NCI-H524 (cell line): Measurements from ENCODE around the gene MAG.

Experiments used
- DNase-seq, 2 experiments: peaks; one replicate each; lab custom pipeline; 2025; lab: John Stamatoyannopoulos, UW

MAG gene

DNA sequence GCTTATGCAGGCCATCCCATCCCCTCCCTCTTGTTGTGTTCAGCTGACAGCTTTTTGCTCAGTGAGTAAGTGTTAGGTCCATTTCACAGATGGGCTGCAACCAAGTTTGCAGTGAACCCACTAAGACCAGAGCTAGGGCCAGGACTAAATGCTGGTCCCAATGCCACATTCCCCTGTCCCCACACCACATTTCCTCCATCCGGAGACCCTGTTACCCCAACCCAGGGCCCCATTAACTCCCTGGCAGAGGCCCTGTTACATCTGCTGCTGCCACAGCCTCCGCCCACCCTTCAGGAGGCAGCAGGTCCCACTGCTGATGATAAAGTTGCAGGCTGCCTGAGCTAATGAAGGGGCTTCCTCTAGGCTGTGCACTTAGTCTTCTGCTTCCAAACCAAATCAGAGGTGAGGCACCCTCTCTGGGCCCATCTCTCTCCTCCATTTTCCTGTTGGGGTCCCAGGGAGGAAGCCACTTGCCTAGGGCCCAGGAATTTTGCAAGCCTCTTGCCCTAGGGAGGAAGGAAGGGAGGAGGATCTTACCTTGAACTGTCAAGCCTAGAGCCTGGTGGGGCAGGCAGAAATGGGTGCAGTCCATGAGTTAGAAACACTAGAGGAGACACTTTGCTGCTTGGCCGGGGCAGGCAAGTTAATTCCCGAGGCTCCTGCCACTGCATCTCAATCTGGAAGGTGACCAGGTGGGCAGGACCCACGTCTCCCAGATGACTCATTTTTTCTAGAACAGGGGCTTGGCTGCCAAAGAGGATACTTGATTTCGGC lies 26.6 kb upstream of the MAG start:
- no peak for DNase-seq

DNA sequence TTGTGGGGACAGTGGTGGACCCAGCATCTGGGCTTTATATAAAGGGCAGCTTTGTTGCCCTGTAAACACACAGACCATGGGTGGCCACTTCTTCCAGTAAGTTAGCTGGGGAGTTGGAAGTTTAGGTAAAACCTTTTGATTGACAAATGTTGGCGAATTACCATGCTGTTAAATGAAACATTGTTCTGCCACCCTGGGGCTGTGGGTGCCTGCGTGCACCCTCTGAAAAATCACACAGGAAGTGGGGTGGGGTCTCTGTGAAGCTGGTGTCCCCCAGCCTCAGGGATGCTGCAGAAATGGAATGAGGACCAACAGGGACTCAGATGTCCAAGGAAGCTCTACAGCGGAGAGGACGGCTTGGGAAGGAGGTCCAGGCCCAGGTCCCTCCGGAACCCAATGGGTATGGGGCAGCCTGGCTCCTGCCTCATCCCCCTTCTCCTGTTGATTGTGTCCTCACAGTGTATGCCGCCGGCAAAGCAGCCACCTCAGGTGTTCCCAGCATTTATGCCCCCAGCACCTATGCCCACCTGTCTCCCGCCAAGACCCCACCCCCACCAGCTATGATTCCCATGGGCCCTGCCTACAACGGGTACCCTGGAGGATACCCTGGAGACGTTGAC lies 26.0 kb upstream of the MAG start:
- DNase-seq: no peak

DNA sequence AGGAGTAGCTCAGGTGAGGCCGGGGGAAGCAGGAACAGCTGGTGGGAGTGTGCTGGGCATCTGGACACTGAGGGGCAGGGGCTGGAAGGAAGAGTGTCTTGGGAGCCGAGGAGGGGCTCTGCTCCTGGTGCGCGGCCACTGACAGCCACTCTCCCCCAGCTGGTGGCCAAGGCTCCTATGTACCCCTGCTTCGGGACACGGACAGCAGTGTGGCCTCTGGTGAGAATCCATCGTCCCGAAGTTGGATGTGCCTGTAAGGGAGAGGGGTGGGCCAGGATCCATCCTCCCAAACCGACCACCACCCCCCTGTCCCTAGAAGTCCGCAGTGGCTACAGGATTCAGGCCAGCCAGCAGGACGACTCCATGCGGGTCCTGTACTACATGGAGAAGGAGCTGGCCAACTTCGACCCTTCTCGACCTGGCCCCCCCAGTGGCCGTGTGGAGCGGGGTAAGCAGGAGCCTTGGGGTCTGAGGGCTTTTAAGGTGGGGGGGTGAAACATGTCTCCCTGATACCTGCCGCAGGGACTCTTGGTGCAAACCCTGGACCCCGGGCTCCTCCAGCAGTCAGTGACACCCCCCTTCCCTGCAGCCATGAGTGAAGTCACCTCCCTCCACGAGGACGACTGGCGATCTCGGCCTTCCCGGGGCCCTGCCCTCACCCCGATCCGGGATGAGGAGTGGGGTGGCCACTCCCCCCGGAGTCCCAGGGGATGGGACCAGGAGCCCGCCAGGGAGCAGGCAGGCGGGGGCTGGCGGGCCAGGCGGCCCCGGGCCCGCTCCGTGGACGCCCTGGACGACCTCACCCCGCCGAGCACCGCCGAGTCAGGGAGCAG lies 25.2 kb upstream of the MAG start:
- DNase-seq: peak in 1 of 2 experiments; percentile 28

DNA sequence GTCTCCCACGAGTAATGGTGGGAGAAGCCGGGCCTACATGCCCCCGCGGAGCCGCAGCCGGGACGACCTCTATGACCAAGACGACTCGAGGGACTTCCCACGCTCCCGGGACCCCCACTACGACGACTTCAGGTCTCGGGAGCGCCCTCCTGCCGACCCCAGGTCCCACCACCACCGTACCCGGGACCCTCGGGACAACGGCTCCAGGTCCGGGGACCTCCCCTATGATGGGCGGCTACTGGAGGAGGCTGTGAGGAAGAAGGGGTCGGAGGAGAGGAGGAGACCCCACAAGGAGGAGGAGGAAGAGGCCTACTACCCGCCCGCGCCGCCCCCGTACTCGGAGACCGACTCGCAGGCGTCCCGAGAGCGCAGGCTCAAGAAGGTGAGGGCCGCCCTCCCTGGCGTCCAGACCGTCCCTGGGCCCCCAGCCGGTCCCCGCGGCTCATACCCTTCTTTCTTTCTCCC lies 24.6 kb upstream of the MAG start:
- peak in 1 of 2 experiments; percentile 42 for DNase-seq

DNA sequence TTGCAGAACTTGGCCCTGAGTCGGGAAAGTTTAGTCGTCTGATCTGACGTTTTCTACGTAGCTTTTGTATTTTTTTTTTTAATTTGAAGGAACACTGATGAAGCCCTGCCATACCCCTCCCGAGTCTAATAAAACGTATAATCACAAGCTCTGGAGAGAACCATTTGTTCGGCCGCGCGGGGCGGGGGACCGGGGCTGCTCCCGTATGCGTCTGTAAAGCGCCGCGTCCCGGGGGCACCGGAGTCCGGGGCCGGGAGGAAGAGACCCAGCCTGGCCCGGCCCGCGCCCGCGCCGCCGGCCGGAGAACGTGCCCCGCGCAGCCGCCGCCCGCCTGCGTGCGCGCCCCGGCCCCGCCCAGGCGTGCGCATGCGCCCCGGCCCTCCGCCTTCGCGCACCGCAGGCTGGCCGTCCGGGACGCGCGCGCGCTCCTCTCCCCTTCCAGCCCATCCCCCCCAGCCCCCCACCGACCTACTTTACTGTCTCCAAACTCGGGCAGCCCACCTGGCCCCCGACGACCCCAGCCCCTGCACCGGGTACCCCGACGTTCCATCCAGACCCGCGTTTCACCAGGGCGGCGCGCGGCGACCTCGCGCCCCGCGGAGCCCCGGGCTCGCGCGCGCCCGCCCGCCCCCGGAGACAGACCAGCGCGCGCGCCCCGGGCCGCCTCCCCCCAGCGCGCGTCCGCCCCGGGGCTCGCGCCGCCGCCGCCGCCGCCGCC lies 24.0 kb upstream of the MAG start:
- peak in 1 of 2 experiments; percentile 73 for DNase-seq

- DNase-seq: peak; percentile 45 to 74
Measured at GRCh38 chr19:35268536-35269437, 23.2 kb upstream of the MAG start, which contains the start of gene USF2. Gene USF2 (plus strand): TSS chr19:35268962. CDS start chr19:35269102, 140 bp downstream.

DNA sequence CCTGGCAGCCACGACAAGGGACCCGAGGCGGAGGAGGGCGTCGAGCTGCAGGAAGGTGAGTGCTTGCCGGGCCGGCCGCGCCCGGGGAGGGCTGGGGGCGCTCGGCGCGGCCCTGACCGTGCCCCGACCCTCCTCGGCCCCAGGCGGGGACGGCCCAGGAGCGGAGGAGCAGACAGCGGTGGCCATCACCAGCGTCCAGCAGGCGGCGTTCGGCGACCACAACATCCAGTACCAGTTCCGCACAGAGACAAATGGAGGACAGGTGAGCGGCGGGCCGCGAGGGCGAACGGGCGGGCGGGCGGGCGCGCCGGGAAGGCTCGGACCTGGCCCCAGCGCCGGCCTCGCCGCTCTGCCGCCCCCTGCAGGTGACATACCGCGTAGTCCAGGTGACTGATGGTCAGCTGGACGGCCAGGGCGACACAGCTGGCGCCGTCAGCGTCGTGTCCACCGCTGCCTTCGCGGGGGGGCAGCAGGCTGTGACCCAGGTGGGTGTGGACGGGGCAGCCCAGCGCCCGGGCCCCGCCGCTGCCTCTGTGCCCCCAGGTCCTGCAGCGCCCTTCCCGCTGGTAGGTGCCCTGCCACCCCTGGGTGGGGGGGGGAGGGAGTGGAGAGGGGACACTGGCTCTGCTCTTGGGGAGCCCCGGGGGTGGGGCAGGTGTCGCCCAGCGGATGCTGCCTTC lies 22.4 kb upstream of the MAG start:
- DNase-seq: peak; percentile 70 to 80

DNA sequence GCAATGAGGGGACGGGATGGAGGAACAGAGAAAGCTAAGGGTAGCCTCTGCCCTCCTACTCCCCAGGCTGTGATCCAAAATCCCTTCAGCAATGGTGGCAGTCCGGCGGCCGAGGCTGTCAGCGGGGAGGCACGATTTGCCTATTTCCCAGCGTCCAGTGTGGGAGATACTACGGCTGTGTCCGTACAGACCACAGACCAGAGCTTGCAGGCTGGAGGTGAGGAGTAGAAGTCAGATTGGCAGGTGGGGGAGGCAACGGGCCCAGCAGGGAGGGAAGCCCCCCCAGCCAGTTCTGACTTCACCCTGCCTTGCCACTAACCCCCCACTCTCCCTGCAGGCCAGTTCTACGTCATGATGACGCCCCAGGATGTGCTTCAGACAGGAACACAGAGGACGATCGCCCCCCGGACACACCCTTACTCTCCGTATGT lies 21.6 kb upstream of the MAG start:
- no peak for DNase-seq

GRCh38 chr19:35271546-35271945 lies 20.4 kb upstream of the MAG start:
- DNase-seq: no peak

GRCh38 chr19:35272122-35272719 lies 19.7 kb upstream of the MAG start:
- DNase-seq: no peak

GRCh38 chr19:35272954-35273649 lies 18.9 kb upstream of the MAG start:
- DNase-seq: no peak

DNA sequence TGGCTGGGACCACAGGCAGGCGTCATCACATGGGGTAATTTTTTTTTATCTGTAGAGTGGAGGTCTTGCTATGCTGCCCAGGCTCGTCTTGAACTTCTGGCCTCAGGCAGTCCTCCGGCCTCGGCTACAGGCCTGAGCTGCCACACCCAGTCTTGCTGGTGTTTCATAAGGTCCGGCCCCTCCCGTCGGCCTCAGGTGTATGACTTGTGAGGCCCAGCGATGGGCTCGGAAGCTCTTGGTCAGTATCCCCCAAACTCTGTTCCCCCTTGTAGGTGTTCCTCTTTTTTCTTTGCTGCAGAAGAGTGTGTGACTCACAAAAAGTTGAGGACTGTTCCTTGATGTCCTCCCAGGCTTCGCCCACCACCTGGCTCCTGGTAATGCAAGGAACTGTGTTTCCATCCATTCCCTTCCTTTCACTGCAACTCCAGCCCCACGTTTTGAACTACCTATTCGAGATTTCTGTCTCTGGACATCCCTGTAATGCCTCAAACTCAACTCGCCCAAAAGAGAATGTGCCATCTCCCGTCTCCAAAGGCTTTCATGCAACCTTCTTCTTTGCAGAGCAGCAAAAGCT lies 18.2 kb upstream of the MAG start:
- DNase-seq: no peak

DNA sequence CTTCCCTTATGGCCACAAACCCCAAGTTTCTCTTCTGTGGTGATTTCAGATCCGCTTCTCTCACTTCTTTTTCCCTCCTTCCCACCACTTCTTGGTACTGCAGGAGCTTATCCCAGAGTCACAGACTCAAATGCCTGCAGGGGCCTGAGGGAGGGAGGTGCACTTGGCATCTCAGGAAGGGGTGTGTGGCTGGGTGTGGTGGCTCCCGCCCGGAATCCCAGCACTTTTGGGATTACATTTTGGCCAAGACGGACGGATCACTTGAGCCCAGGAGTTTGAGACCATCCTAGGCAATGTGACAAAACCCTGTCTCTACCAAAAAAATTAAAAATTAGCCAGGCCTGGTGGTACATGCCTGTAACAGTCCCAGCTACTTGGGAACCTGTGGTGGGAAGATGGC lies 17.6 kb upstream of the MAG start:
- DNase-seq: no peak

DNA sequence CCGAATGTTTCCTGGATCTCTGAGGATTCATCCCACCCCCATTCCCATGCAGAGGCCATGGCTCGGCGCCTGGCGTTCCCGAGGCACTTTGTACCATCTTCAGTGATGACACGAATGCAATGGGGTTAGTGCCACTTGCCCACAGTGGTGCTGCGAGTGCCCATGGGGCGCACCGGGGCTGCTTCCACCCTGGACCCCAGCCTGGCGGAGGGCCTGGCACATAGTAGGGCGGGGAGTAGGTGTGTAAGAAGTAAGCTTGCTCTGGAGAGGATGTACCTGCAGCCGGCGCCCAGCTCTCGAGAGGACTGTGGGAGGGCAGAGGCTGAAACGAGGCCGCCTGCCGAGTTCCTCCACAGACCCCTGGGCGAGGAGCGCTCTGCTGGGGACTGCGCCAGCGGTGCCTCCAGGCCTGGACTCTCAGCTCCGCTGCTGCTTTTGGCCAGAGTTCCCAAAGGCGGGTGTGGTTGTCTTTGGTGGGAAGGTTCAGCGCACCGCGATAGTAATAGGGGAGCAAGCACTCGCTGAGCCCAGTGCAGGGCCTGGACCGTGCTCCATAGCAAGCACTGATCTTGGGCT lies 15.2 kb upstream of the MAG start:
- no peak for DNase-seq

DNA sequence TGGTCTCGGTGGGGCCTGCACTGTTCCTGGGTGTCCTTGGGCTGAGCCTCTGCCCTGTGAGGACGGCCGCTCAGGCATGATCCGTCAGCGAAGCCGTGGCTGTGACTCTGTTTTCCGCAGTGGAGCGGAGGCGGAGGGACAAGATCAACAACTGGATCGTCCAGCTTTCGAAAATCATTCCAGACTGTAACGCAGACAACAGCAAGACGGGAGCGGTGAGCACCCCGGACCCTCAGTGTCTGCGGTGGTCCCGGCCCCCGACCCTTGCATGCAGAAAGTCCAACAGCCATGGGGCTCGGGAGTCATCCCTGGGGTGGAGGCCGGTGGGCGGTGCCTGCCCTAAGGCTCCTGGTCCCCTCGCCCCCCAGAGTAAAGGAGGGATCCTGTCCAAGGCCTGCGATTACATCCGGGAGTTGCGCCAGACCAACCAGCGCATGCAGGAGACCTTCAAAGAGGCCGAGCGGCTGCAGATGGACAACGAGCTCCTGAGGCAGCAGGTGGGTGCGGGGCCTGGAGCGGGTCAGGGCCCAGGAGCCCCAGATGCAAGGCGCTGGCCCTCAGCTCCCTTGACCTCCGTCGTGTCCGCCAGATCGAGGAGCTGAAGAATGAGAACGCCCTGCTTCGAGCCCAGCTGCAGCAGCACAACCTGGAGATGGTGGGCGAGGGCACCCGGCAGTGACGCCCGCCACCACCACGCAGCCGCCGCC lies 13.2 kb upstream of the MAG start:
- DNase-seq: no peak

- no peak for DNase-seq
Measured at GRCh38 chr19:35279374-35279773, 12.6 kb upstream of the MAG start.

- DNase-seq: peak in 1 of 2 experiments; percentile 49
Measured at GRCh38 chr19:35279985-35280821, 11.8 kb upstream of the MAG start.
